ENCODE measurements around the gene IL6R.

GRCh38 chr1:154386643-154387352 lies 18.3 kb upstream of the IL6R start:
- no peak for TF ChIP-seq CTCF (IDR thresholded peaks at IDR 0.05; ENCODE audit: poor library complexity)
- TF ChIP-seq EZH2 (IDR thresholded peaks at IDR 0.05; ENCODE audit: borderline replicate concordance), result no peak
